Aorta (tissue), 5 donors: ENCODE data around the gene ALKBH2. TPM values are rescaled to one million over a fixed set of nuclear protein-coding genes. Genes with fewer than 3 reads are reported as not detected.

Source experiments
- ATAC-seq: fragments of 200-7000 bp; cut with Tn5 transposase; one replicate; pipeline ENCODE4 v1.9.1; 2022; ENCODE audit warnings: moderate library complexity; ENCODE audit not compliant: low FRiP score
- DNase-seq, 2 donors: peaks; one replicate each; pipeline ENCODE4 v3.0.0-alpha.2; 2020
- H3K27ac ChIP-seq, 2 donors: one replicate each; pipeline ENCODE4 v1.5.1; 2013; ENCODE audit warnings: low read length in 2 of 2, mild to moderate bottlenecking in 2 of 2, moderate library complexity in 2 of 2, control low read depth in 1 of 2, inconsistent platforms in 1 of 2, low read depth in 1 of 2
- H3K27me3 ChIP-seq, 2 donors: one replicate each; pipeline ENCODE4 v1.6.1; 2013; ENCODE audit warnings: control low read depth in 1 of 2, low read length in 1 of 2, mild to moderate bottlenecking in 1 of 2, moderate library complexity in 1 of 2; ENCODE audit not compliant: insufficient read depth in 2 of 2, control insufficient read depth in 1 of 2
- H3K36me3 ChIP-seq, 2 donors: one replicate each; pipeline ENCODE4 v1.6.1; 2013; ENCODE audit warnings: control low read depth in 1 of 2, low read length in 1 of 2, mild to moderate bottlenecking in 1 of 2; ENCODE audit not compliant: insufficient read depth in 2 of 2, control insufficient read depth in 1 of 2
- H3K4me1 ChIP-seq, 2 donors: one replicate each; pipeline ENCODE4 v1.6.1; 2013; ENCODE audit warnings: low read length in 2 of 2, control low read depth in 1 of 2, mild to moderate bottlenecking in 1 of 2, moderate library complexity in 1 of 2; ENCODE audit not compliant: insufficient read depth in 2 of 2, control insufficient read depth in 1 of 2
- H3K4me3 ChIP-seq, 2 donors: one replicate each; pipeline ENCODE4 v1.5.1; 2013; ENCODE audit warnings: low read length in 2 of 2, control low read depth in 1 of 2, mild to moderate bottlenecking in 1 of 2
- H3K9me3 ChIP-seq: one replicate; pipeline ENCODE4 v1.6.1; 2013; ENCODE audit warnings: mild to moderate bottlenecking, low read length; ENCODE audit not compliant: control insufficient read depth
- WGBS, 2 donors: extraction: QIAGEN DNeasy Blood & Tissue Kit; methylation state at CpG; one replicate each; pipeline ENCODE4 v1.1.7; 2013; 5-methylcytosine and 5-hydroxymethylcytosine counted together
- intact Hi-C, 2 donors: fragments of 100-400 bp; cut with DNase I; formaldehyde crosslinking; loops; one replicate each; pipeline versions ENCODE4 v1.14.2 to v1.15.0; 2022
- polyA plus RNA-seq, 2 donors: library from polyadenylated mRNA; stranded (reverse); fragments of 200-250 nt; gene quantifications; one replicate each; pipeline ENCODE4 v1.2.3, GENCODE V29; 2013
- total RNA-seq, 2 donors: library from RNA; stranded (reverse); fragmentation: NEBNext Ultra II Directional; extraction: Animal tissue kit (Norgen Biotek cat#: 25700); gene quantifications; one replicate each; pipeline ENCODE4 v1.2.1, GENCODE V29; 2021
- donor health status: healthy with polysubstance abuse.
- donor health status: Bipolar disorder and iron deficiency.
- donor health status: DM: no; HTN: no; CAD: no.
- donor health status: DM: no; HTN: no; CAD: no.
- donor health status: DM: yes; HTN: yes; CAD: no.

Gene ALKBH2
- total and polyA plus RNA-seq, 4 donors: 11.0 to 36.3 (median 12.4) TPM

GRCh38 chr12:109092497-109093021 is 713 bp downstream of the ALKBH2 start:
- no peak for DNase-seq

DNA sequence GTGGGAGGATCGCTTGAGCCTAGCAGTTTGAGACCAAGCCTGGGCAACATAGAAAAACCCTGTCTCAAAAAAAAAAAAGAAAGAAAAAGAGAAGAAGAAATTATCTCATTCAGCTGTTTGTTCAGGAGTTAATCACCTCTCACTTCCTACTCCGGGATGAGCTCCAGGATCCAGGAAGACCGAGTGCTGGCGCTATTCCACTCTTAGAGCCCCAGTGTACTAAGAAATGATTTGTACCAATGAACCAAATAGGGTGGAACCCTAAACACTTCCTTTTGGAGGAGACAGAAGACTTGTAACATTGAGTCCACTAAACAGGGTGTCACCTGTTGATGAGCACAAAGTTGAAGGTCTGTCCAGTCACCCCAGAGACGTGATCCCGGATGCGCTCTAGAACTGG is 3.6 kb downstream of the ALKBH2 start:
- WGBS, 2 donors: 88 to 94% methylated on average over 7 of the region's 7 CpGs
- no peak for DNase-seq
- H3K4me3 ChIP-seq: no peak overlapping the region
- H3K9me3 ChIP-seq: no peaks in the 10 kb centered on the region
- H3K4me1 ChIP-seq: no peaks in the 10 kb centered on the region
- no peaks in the 10 kb centered on the region for H3K27me3 ChIP-seq
- H3K36me3 ChIP-seq: peaks cover 5 to 11% of the 10 kb centered on the region in 2 donors
- ATAC-seq: no peak
- no peak overlapping the region for H3K27ac ChIP-seq
- intact Hi-C loops: loop anchor here (5.0 to 10.0 kb wide), 4 partner anchors 37 to 755 kb away; partner anchors contain the start of genes USP30 (in 2 of the 2), CMKLR1 (in 1 of the 2), ISCU (in 1 of the 2) and SART3 (in 1 of the 2)

More at GRCh38 chr12:109092497-109093021, 713 bp downstream of the ALKBH2 start:
- WGBS, 2 donors: 39 to 48% methylated on average over 6 of the region's 6 CpGs
- no peaks in the 10 kb centered on the region for H3K4me1 ChIP-seq
- no peaks in the 10 kb centered on the region for H3K9me3 ChIP-seq
- H3K27me3 ChIP-seq: no peaks in the 10 kb centered on the region
- H3K36me3 ChIP-seq: peaks cover 0 to 4% of the 10 kb centered on the region in 2 donors
- intact Hi-C loops: loop anchor here (2.0 to 10.0 kb wide), 5 partner anchors 40 to 758 kb away; partner anchors contain the start of genes ISCU (in 2 of the 2), USP30 (in 2 of the 2), CMKLR1 (in 1 of the 2) and SART3 (in 1 of the 2)
- H3K4me3 ChIP-seq: peak overlapping the region; percentile 62 to 85
- H3K27ac ChIP-seq: peak overlapping the region in 1 of 2 donors; percentile 31
- ATAC-seq: no peak

- H3K27ac ChIP-seq: no peak overlapping the region
- 75 to 76% methylated on average over 6 of the region's 6 CpGs for WGBS, 2 donors
- H3K4me3 ChIP-seq: no peak overlapping the region
- H3K4me1 ChIP-seq: no peaks in the 10 kb centered on the region
- peaks cover 5 to 11% of the 10 kb centered on the region in 2 donors for H3K36me3 ChIP-seq
- H3K9me3 ChIP-seq: no peaks in the 10 kb centered on the region
- ATAC-seq: no peak
- DNase-seq: no peak
- intact Hi-C loops: no loop called here
- H3K27me3 ChIP-seq: no peaks in the 10 kb centered on the region
Observed at GRCh38 chr12:109088818-109089217, 4.5 kb downstream of the ALKBH2 start.

GRCh38 chr12:109087250-109087649 is 6.0 kb downstream of the ALKBH2 start:
- intact Hi-C loops: no loop called here
- Histone ChIP-seq H3K4me1 (no peaks in the 10 kb centered on the region), H3K27me3 (no peaks in the 10 kb centered on the region), H3K36me3 (peaks cover 5 to 20% of the 10 kb centered on the region in 2 donors), H3K9me3 (no peaks in the 10 kb centered on the region), H3K27ac (no peak overlapping the region), H3K4me3 (no peak overlapping the region)
- DNase-seq (no peak), ATAC-seq (no peak)
- WGBS, 2 donors: 65 to 66% methylated on average over 5 of the region's 5 CpGs

DNA sequence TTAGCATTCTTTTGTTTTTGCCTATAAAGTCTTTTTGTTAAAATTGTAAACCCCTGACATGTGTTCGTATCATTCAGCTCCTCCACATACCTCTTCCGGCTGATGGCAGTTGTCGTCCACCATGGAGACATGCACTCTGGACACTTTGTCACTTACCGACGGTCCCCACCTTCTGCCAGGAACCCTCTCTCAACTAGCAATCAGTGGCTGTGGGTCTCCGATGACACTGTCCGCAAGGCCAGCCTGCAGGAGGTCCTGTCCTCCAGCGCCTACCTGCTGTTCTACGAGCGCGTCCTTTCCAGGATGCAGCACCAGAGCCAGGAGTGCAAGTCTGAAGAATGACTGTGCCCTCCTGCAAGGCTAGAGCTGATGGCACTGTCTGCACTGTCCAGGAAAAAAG is 7.7 kb downstream of the ALKBH2 start:
- intact Hi-C loops: no loop called here

DNA sequence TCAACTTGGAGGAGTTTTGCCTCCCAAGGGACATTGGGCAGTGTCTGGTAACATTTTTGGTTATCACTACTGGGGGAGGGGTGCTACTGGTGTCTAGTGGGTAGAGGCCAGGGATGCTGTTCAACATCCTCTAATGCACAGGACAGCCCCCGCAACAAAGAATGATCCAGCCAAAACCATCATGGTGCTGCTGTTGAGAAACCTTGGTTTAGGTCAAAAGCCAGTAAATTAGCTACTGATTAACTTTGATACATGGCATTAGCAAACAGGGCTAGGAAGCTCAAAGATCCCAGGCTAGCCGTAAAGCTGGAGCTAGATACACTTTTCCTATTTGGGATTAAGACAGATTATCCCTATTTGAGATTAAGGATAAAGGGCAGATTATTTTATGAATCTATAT is 8.8 kb downstream of the ALKBH2 start:
- DNase-seq (no peak), ATAC-seq (no peak)
- H3K4me1 ChIP-seq: no peaks in the 10 kb centered on the region
- WGBS, 2 donors: 95 to 96% methylated on average over 2 of the region's 2 CpGs
- H3K27ac ChIP-seq: no peak overlapping the region
- intact Hi-C loops: no loop called here
- H3K27me3 ChIP-seq: no peaks in the 10 kb centered on the region
- H3K36me3 ChIP-seq: peaks cover 5 to 20% of the 10 kb centered on the region in 2 donors
- H3K9me3 ChIP-seq: no peaks in the 10 kb centered on the region
- H3K4me3 ChIP-seq: no peak overlapping the region

More for the DNA sequence above, 7.7 kb downstream of the ALKBH2 start:
- Histone ChIP-seq H3K27ac (no peak overlapping the region), H3K27me3 (no peaks in the 10 kb centered on the region), H3K4me3 (no peak overlapping the region), H3K9me3 (no peaks in the 10 kb centered on the region), H3K4me1 (no peaks in the 10 kb centered on the region), H3K36me3 (peaks cover 5 to 20% of the 10 kb centered on the region in 2 donors)
- no peak for DNase-seq
- ATAC-seq: no peak
- WGBS, 2 donors: 85 to 91% methylated on average over 11 of the region's 11 CpGs

DNA sequence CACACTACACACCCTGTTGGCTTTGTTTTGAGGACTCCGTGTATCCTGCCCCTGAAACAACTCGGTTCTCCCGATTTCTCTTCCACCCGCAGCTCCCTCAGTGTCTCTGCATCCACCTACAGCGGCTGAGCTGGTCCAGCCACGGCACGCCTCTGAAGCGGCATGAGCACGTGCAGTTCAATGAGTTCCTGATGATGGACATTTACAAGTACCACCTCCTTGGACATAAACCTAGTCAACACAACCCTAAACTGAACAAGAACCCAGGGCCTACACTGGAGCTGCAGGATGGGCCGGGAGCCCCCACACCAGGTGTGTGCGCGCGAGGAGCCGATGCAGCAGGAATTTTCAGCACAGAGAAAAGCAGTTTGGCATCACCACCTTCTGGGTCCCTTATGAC is 10.5 kb downstream of the ALKBH2 start:
- Histone ChIP-seq H3K27me3 (no peaks in the 10 kb centered on the region), H3K4me1 (no peaks in the 10 kb centered on the region), H3K36me3 (peaks cover 5 to 16% of the 10 kb centered on the region in 2 donors), H3K9me3 (no peaks in the 10 kb centered on the region), H3K27ac (no peak overlapping the region), H3K4me3 (no peak overlapping the region)
- no peak for ATAC-seq
- no peak for DNase-seq
- WGBS, 2 donors: 88 to 91% methylated on average over 14 of the region's 14 CpGs
- intact Hi-C loops: no loop called here

DNA sequence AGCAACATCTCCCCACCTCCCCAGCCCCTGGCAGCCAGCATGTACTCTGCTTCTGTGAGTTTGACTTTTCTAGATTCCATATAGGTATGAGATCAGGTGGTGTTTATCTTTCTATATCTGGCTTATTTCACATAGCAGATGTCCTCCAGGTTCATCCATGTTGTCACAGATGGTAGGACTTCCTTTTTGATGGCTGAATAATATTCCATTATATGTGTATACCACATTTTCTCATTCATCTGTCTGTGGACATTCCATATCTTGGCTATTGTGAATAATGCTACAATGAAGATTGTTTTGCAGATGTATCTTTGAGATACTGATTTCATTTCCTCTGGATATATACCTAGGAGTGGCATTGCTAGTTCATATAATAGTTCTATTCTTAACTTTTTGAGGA is 18.4 kb downstream of the ALKBH2 start:
- intact Hi-C loops: no loop called here
- Histone ChIP-seq H3K36me3 (peaks cover 0 to 4% of the 10 kb centered on the region in 2 donors), H3K9me3 (no peaks in the 10 kb centered on the region), H3K27me3 (no peaks in the 10 kb centered on the region), H3K27ac (no peak overlapping the region), H3K4me3 (no peak overlapping the region), H3K4me1 (no peaks in the 10 kb centered on the region)
- ATAC-seq (no peak), DNase-seq (no peak)
